Upper lobe of left lung (tissue), 4 donors: ENCODE data around the gene MAGOHB.
"Not testable (repeated sequence)": the region's sequence is repeated elsewhere in the genome, so short reads cannot be mapped to it uniquely, and the experiment has no call there.

Experiments
- POLR2A ChIP-seq, 4 donors: fragments of 450-650 bp; IDR thresholded peaks; one replicate each; pipeline ENCODE4 v1.5.1; 2016 to 2017; ENCODE audit warnings: antibody characterized with exemption in 4 of 4, mild to moderate bottlenecking in 2 of 4
- POLR2AphosphoS5 ChIP-seq, 2 donors: sonication (generic); formaldehyde crosslinking; IDR thresholded peaks; one replicate each; pipeline ENCODE4 v1.5.1; 2017; ENCODE audit warnings: antibody characterized with exemption in 2 of 2
- TF ChIP-seq, protein P1 (sequence below), 6 experiments: fragments of 450-650 bp in 4 of 6; fragments of 200-600 bp in 2 of 6; sonication (generic) in 2 of 6; IDR thresholded peaks; one replicate each; pipeline ENCODE4 v1.5.1; 2016 to 2019; ENCODE audit warnings: antibody characterized with exemption in 6 of 6

DNA sequence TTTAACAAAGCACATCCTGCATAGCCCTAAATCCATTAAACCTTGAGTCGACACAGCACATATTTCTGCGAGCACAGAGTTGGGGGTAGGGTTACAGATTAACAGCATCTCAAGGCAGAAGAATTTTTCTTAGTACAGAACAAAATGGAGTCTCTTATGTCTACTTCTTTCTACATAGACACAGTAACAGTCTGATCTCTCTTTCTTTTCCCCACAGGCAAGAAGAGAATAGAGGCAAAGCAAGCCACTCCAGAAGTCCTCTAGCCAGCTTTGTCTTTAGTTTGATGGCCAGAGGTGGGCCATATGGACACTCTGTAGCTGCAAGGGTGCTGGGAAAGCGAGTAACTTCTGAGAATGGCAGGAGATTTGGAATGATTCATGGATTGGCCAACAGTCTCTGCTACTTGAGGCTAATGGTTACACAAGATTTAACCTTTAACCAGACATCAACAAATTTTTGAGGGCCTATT lies 41.4 kb downstream of the MAGOHB start:
- TF ChIP-seq, protein P1, sequence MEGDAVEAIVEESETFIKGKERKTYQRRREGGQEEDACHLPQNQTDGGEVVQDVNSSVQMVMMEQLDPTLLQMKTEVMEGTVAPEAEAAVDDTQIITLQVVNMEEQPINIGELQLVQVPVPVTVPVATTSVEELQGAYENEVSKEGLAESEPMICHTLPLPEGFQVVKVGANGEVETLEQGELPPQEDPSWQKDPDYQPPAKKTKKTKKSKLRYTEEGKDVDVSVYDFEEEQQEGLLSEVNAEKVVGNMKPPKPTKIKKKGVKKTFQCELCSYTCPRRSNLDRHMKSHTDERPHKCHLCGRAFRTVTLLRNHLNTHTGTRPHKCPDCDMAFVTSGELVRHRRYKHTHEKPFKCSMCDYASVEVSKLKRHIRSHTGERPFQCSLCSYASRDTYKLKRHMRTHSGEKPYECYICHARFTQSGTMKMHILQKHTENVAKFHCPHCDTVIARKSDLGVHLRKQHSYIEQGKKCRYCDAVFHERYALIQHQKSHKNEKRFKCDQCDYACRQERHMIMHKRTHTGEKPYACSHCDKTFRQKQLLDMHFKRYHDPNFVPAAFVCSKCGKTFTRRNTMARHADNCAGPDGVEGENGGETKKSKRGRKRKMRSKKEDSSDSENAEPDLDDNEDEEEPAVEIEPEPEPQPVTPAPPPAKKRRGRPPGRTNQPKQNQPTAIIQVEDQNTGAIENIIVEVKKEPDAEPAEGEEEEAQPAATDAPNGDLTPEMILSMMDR (IDR thresholded peaks at IDR 0.05) = not testable (repeated sequence)
- not testable (repeated sequence) for TF ChIP-seq POLR2AphosphoS5, POLR2A (IDR thresholded peaks at IDR 0.05)
